ENCODE measurements around the gene SWAP70.
"Not testable (repeated sequence)": the region's sequence is repeated elsewhere in the genome, so short reads cannot be mapped to it uniquely, and the experiment has no call there.

Gene SWAP70

DNA sequence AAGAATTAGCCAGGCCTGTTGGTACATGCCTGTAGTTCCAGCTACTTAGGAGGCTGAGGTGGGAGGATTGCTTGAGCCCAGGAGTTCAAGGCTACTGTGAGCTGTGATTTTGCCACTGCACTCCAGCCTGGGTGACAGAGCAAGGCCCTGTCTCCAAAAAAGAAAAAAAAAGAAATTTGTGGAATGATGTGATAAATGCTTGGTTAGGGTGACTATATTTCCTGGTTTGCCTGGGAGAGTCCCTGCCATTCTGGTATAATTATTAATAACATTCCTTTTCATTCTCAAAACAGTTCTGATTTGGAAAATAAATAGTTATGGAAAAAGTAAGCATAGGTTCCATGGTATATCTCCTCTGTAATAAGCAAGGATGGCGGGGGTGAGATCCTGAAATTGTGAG lies 74.8 kb downstream of the SWAP70 start:
- WGBS: 98% methylated on average over 1 of the region's 1 CpG
- Histone ChIP-seq H3K27me3 (ENCODE audit: insufficient read depth, low read length) (no peaks in the 10 kb centered on the region), H3K36me3 (ENCODE audit: insufficient read depth, low read length) (peaks cover 82% of the 10 kb centered on the region), H3K9ac (ENCODE audit: low read depth, low read length) (no peak overlapping the region), H3K9me3 (ENCODE audit: insufficient read depth, low read depth, low read length) (no peaks in the 10 kb centered on the region), H3K4me1 (ENCODE audit: insufficient read depth, low read length) (no peaks in the 10 kb centered on the region), H3K4me3 (ENCODE audit: low read length) (no peak overlapping the region), H3K27ac (ENCODE audit: low read depth, low read length) (no peak overlapping the region)

DNA sequence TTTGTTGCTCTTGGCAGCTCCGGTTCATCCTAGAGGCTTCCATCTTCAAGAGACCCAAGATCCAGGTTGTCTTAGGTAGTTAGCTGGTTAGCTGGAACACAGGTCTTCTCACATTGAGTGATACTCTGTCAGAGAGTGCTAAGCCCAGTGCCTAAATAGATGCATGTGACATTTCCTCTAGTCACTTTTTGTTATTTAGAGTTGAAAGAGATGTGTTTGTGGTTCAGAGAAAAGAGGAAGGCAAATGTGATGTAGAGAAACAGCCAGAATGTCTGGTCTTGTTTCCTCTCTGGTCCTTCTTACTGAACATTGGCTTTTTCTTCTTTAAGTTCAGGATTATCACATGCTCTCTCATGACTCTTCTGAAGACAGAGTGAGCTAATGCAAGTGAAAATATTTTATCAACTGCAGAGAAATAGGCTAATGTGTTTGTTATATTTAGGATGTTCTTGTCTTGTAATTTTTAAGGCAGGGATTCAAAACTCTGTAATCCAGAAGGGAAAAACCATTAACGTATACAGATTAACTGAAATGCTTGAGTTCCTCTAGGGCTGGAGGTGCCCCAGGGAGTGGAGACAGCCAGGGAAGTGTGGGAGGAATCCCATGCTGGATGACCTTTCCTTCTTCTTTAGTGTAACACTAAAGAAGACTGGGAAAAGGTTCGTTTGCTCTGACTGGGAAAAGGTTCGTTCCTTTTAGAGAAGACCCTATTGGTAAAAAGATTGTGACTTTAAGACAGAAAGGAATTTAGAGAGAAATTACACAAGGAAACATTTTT lies 75.4 kb downstream of the SWAP70 start:
- no peaks in the 10 kb centered on the region for H3K9me3 ChIP-seq (ENCODE audit: insufficient read depth, low read depth, low read length)
- no peaks in the 10 kb centered on the region for H3K4me1 ChIP-seq (ENCODE audit: insufficient read depth, low read length)
- no peak overlapping the region for H3K27ac ChIP-seq (ENCODE audit: low read depth, low read length)
- H3K4me3 ChIP-seq (ENCODE audit: low read length): no peak overlapping the region
- peaks cover 76% of the 10 kb centered on the region for H3K36me3 ChIP-seq (ENCODE audit: insufficient read depth, low read length)
- WGBS: 96% methylated on average over 4 of the region's 4 CpGs
- no peak overlapping the region for H3K9ac ChIP-seq (ENCODE audit: low read depth, low read length)
- H3K27me3 ChIP-seq (ENCODE audit: insufficient read depth, low read length): no peaks in the 10 kb centered on the region

DNA sequence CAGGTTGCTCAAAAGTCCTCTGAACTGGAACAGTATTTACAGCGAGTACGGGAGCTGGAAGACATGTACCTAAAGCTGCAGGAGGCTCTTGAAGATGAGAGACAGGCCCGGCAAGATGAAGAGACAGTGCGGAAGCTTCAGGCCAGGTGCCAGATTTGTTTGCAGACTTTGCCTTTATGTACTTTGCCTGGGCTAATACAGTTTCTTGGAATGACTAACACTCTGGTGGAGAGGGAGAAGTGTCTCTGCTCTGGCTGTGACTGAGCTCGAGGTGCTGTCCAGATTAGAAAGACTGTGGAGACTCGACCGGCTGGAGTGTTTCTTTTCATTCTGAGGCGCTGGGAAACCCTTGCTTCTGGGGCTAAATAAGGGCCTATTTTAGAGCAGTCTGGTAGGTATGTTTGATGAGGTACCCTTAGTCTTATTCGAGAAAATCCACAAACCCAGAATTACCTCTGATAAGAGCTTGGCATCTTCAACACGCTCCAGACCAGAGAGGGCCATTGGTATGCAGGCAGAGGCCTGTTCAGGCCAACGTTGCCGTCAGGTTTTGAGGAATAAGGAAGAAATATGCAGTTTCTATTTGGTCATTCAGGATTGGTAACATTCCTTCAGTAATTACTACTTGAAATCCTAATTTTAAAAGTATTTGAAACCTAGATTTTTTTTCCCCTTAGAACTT lies 76.5 kb downstream of the SWAP70 start:
- no peak overlapping the region for H3K27ac ChIP-seq (ENCODE audit: low read depth, low read length)
- H3K9me3 ChIP-seq (ENCODE audit: insufficient read depth, low read depth, low read length): no peaks in the 10 kb centered on the region
- no peak overlapping the region for H3K9ac ChIP-seq (ENCODE audit: low read depth, low read length)
- no peaks in the 10 kb centered on the region for H3K4me1 ChIP-seq (ENCODE audit: insufficient read depth, low read length)
- H3K36me3 ChIP-seq (ENCODE audit: insufficient read depth, low read length): peaks cover 74% of the 10 kb centered on the region
- 94% methylated on average over 12 of the region's 12 CpGs for WGBS
- H3K4me3 ChIP-seq (ENCODE audit: low read length): no peak overlapping the region
- H3K27me3 ChIP-seq (ENCODE audit: insufficient read depth, low read length): no peaks in the 10 kb centered on the region

DNA sequence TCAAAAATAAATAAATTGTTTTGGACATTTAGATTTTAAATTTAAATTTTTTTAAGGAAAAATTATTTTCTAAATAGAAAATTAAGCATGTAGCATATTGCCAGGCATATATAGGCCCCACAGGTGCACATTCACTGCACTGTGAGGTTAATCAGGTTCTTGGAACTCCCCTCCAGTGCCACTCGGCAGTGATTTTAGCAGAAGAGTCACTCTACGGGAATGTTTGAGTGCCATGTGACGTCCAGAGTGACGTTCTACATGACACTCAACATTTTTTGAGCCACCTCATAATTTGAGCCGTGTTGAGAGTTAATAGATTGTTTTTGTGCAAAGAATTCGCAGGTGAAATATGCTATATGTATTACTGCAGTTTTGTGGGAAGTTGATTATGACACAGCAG lies 77.4 kb downstream of the SWAP70 start:
- 96% methylated on average over 6 of the region's 6 CpGs for WGBS
- H3K27me3 ChIP-seq (ENCODE audit: insufficient read depth, low read length): no peaks in the 10 kb centered on the region
- H3K27ac ChIP-seq (ENCODE audit: low read depth, low read length): no peak overlapping the region
- H3K4me1 ChIP-seq (ENCODE audit: insufficient read depth, low read length): no peaks in the 10 kb centered on the region
- H3K9ac ChIP-seq (ENCODE audit: low read depth, low read length): no peak overlapping the region
- H3K4me3 ChIP-seq (ENCODE audit: low read length): no peak overlapping the region
- peaks cover 72% of the 10 kb centered on the region for H3K36me3 ChIP-seq (ENCODE audit: insufficient read depth, low read length)
- H3K9me3 ChIP-seq (ENCODE audit: insufficient read depth, low read depth, low read length): no peaks in the 10 kb centered on the region

DNA sequence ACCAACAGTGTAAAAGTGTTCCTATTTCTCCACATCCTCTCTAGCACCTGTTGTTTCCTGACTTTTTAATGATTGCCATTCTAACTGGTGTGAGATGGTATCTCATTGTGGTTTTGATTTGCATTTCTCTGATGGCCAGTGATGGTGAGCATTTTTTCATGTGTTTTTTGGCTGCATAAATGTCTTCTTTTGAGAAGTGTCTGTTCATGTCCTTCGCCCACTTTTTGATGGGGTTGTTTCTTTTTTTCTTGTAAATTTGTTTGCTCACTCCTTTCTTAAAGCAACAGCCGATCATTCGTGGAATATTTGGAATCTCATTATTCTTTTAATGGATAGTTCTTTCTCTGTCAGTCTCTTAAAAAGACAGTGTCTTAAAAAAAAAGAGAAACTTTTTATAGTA lies 79.6 kb downstream of the SWAP70 start:
- no CpG with 5 or more reads among the region's 3 CpGs for WGBS
- not testable (repeated sequence) for H3K27ac ChIP-seq (ENCODE audit: low read depth, low read length); H3K9ac ChIP-seq (ENCODE audit: low read depth, low read length); H3K9me3 ChIP-seq (ENCODE audit: insufficient read depth, low read depth, low read length); H3K4me3 ChIP-seq (ENCODE audit: low read length); H3K27me3 ChIP-seq (ENCODE audit: insufficient read depth, low read length); H3K4me1 ChIP-seq (ENCODE audit: insufficient read depth, low read length)
- peaks cover 59% of the 10 kb centered on the region for H3K36me3 ChIP-seq (ENCODE audit: insufficient read depth, low read length)

DNA sequence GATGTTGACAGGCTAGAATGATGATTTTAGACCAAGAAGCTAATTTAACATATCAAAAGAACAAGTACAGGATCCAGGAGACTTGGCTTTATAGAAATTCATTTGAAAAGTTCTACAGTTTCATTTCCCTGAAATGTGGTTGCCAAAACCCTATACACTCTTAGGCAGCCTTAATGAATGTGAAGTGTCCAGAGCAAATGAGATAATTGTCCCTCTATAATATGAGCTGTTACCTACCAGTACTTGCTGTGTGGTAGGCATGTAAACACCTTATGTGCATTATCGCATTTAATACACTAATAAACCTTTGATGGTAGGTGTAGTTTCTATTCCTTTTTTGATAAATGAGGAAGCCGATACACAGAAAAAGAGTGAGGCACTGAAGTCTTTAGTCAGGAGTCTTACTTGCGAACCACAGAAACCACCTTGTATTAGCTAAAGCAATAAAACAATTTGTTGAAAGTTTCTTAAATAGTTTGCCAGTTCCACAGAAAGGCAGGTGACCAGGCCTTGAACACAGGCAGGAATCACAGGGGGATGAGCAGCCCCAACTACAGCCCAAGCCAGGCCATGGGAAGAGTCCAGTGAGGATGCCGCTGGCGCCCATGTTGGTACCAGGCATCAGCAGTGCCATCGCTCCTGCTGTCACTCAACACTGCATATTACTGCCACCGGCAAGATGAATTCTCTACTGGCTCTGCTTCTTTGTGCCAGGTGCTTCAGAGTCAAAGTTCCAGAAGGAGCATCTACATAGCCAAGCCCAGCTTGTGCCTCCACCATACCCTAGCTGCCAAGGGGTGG lies 81.7 kb downstream of the SWAP70 start:
- H3K9ac ChIP-seq (ENCODE audit: low read depth, low read length): no peak overlapping the region
- H3K36me3 ChIP-seq (ENCODE audit: insufficient read depth, low read length): peaks cover 53% of the 10 kb centered on the region
- H3K27ac ChIP-seq (ENCODE audit: low read depth, low read length): no peak overlapping the region

DNA sequence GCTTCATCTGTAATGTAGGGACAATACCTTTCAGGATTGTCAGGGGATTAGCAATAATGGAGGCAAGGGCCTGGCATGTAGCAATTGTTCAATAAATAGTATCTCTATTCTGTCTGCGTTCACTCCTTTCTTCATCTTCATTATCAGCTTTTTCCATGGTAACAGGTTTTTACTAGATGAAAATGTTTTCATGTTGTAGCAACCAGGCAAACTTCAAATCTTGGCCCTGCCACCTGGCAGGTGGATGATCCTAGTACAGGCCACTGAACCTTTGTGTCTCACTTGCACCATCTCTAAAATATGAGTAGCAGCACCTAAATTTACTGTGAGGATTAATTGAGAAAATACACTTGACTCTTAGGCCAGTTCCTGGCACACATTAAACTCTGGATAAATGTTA lies 83.4 kb downstream of the SWAP70 start:
- no peak overlapping the region for H3K4me3 ChIP-seq (ENCODE audit: low read length)
- no CpG with 5 or more reads among the region's 1 CpG for WGBS
- no peak overlapping the region for H3K27ac ChIP-seq (ENCODE audit: low read depth, low read length)
- peaks cover 53% of the 10 kb centered on the region for H3K36me3 ChIP-seq (ENCODE audit: insufficient read depth, low read length)
- H3K9me3 ChIP-seq (ENCODE audit: insufficient read depth, low read depth, low read length): no peaks in the 10 kb centered on the region
- H3K9ac ChIP-seq (ENCODE audit: low read depth, low read length): no peak overlapping the region
- no peaks in the 10 kb centered on the region for H3K4me1 ChIP-seq (ENCODE audit: insufficient read depth, low read length)
- no peaks in the 10 kb centered on the region for H3K27me3 ChIP-seq (ENCODE audit: insufficient read depth, low read length)

More for the DNA sequence above, 81.7 kb downstream of the SWAP70 start:
- Histone ChIP-seq H3K4me3 (ENCODE audit: low read length) (no peak overlapping the region), H3K9me3 (ENCODE audit: insufficient read depth, low read depth, low read length) (no peaks in the 10 kb centered on the region), H3K27me3 (ENCODE audit: insufficient read depth, low read length) (no peaks in the 10 kb centered on the region), H3K4me1 (ENCODE audit: insufficient read depth, low read length) (no peaks in the 10 kb centered on the region)
- 89% methylated on average over 7 of the region's 7 CpGs for WGBS

DNA sequence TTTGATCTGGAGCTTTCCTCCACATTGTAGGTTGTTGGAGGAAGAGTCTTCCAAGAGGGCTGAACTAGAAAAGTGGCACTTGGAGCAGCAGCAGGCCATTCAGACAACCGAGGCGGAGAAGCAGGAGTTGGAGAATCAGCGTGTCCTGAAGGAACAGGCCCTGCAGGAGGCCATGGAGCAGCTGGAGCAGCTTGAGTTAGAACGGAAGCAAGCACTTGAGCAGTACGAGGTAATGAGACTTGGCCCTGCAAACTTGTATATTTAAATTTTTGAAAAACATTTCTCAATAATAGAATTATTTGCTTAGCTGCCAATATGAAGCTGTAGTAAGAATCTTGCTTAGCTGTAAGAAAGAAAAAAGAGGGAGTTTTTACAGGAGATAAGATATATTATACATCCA lies 84.0 kb downstream of the SWAP70 start:
- no peak overlapping the region for H3K27ac ChIP-seq (ENCODE audit: low read depth, low read length)
- WGBS: 72% methylated on average over 4 of the region's 5 CpGs
- no peaks in the 10 kb centered on the region for H3K27me3 ChIP-seq (ENCODE audit: insufficient read depth, low read length)
- no peaks in the 10 kb centered on the region for H3K9me3 ChIP-seq (ENCODE audit: insufficient read depth, low read depth, low read length)
- H3K36me3 ChIP-seq (ENCODE audit: insufficient read depth, low read length): peaks cover 50% of the 10 kb centered on the region
- no peaks in the 10 kb centered on the region for H3K4me1 ChIP-seq (ENCODE audit: insufficient read depth, low read length)
- no peak overlapping the region for H3K9ac ChIP-seq (ENCODE audit: low read depth, low read length)
- H3K4me3 ChIP-seq (ENCODE audit: low read length): no peak overlapping the region

DNA sequence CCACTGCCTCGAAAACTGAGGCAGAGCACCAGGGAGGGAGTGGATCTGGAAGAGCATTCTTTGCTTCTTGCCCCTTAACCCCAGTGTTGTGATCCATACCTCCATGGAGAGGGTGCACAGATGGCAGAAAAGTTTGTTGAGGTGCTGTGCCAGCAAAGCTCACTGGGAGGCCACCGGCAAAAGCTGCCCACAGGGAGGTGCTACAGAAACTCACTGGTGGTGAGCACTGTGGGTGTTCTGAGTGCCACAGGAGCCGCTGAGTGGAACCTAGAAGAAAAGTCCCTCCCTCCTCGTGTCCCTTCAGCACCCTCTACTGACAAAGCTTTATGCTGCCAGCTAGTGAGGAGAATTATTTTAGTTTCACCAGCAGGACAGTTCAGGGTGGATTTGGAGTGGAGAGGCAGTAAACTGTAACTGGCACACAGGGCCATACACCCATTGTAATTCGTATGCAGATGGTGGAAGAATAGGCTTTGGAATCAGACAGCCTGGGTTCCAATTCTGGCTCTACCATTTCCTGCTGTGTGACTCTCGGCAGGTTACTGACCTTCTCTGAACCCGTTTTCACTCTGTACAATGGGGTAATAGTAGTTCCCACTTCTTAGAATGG lies 84.6 kb downstream of the SWAP70 start:
- Histone ChIP-seq H3K4me3 (ENCODE audit: low read length) (no peak overlapping the region), H3K4me1 (ENCODE audit: insufficient read depth, low read length) (no peaks in the 10 kb centered on the region), H3K27ac (ENCODE audit: low read depth, low read length) (no peak overlapping the region), H3K9me3 (ENCODE audit: insufficient read depth, low read depth, low read length) (no peaks in the 10 kb centered on the region), H3K9ac (ENCODE audit: low read depth, low read length) (no peak overlapping the region), H3K36me3 (ENCODE audit: insufficient read depth, low read length) (peaks cover 50% of the 10 kb centered on the region), H3K27me3 (ENCODE audit: insufficient read depth, low read length) (no peaks in the 10 kb centered on the region)
- 84% methylated on average over 6 of the region's 7 CpGs for WGBS

DNA sequence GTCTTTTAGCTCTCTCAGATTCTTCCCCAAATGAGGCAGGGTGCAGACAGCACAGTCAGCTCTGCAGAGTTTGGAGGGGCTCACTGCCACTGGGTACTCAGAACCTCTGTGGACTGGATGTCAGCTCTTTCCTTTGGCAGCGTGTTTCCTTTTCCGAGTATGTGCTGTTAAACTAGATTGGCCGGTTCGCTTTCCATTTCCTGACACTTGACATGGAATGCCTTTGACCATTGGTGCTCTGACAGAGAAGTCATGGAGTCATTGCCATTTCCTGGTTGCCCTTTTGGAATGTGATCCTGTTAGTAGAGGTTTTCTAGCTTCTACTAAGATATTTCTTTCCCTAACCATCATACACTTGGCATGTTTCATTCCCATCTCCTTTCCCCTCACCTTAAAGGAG lies 86.7 kb downstream of the SWAP70 start:
- H3K4me1 ChIP-seq (ENCODE audit: insufficient read depth, low read length): peaks cover 7% of the 10 kb centered on the region; the same call in 1 of the 2 replicates
- H3K27me3 ChIP-seq (ENCODE audit: insufficient read depth, low read length): no peaks in the 10 kb centered on the region
- 96% methylated on average over 4 of the region's 4 CpGs for WGBS
- H3K36me3 ChIP-seq (ENCODE audit: insufficient read depth, low read length): peaks cover 45% of the 10 kb centered on the region
- no peaks in the 10 kb centered on the region for H3K9me3 ChIP-seq (ENCODE audit: insufficient read depth, low read depth, low read length)
- H3K9ac ChIP-seq (ENCODE audit: low read depth, low read length): no peak overlapping the region
- H3K27ac ChIP-seq (ENCODE audit: low read depth, low read length): no peak overlapping the region
- H3K4me3 ChIP-seq (ENCODE audit: low read length): no peak overlapping the region

DNA sequence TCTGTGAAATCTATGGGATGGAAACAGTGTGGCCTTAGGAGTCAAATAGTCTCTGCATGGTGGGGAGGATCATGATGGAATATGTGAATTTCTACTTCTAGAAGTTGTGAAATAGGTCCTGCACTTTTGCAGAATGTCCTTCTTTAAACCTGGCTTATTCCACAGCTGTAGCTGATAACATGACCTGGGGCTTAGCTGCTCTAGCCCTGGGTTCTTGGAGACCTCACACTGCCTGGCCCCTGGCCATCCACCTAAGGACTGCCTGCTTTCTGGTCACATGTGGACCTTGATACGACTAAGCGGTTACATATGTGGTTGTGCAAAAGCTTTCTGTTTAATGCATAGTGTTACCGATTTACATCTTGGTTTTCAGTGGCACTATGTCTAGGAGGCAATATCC lies 88.2 kb downstream of the SWAP70 start:
- H3K27me3 ChIP-seq (ENCODE audit: insufficient read depth, low read length): no peaks in the 10 kb centered on the region
- H3K9me3 ChIP-seq (ENCODE audit: insufficient read depth, low read depth, low read length): no peaks in the 10 kb centered on the region
- no peak overlapping the region for H3K27ac ChIP-seq (ENCODE audit: low read depth, low read length)
- WGBS: 94% methylated on average over 3 of the region's 3 CpGs
- H3K36me3 ChIP-seq (ENCODE audit: insufficient read depth, low read length): peaks cover 37% of the 10 kb centered on the region
- H3K4me1 ChIP-seq (ENCODE audit: insufficient read depth, low read length): peaks cover 7% of the 10 kb centered on the region; the same call in 1 of the 2 replicates
- no peak overlapping the region for H3K4me3 ChIP-seq (ENCODE audit: low read length)
- H3K9ac ChIP-seq (ENCODE audit: low read depth, low read length): no peak overlapping the region
